Gastroesophageal sphincter (tissue), 4 donors: ENCODE measurements around the gene KCNE1. TPM values are rescaled to one million over a fixed set of nuclear protein-coding genes. Genes with fewer than 3 reads are reported as not detected.

ENCODE experiments used
- ATAC-seq: fragments of 150-250 bp; one replicate; pipeline ENCODE4 v1.9.1; 2016; ENCODE audit warnings: mild to moderate bottlenecking, moderate library complexity
- H3K27ac ChIP-seq, 4 donors: fragments of 200-600 bp; sonication (generic) in 3 of 4; 1 replicate in 3 of 4; 2 replicates in 1 of 4; pipeline ENCODE4 v1.5.1; 2016 to 2019
- H3K27me3 ChIP-seq: fragments of 200-600 bp; sonication (generic); one replicate; pipeline ENCODE4 v1.5.1; 2019
- H3K36me3 ChIP-seq, 2 donors: fragments of 200-600 bp; sonication (generic); one replicate each; pipeline ENCODE4 v1.5.1; 2019; ENCODE audit warnings: control low read depth in 1 of 2
- H3K4me1 ChIP-seq, 3 donors: fragments of 200-600 bp; sonication (generic); 1 replicate in 2 of 3; 2 replicates in 1 of 3; pipeline ENCODE4 v1.5.1; 2016 to 2019; ENCODE audit warnings: control low read depth in 2 of 3
- H3K4me3 ChIP-seq, 2 donors: fragments of 200-600 bp; sonication (generic); one replicate each; pipeline ENCODE4 v1.5.1; 2019; ENCODE audit warnings: mild to moderate bottlenecking in 1 of 2, moderate library complexity in 1 of 2
- H3K9me3 ChIP-seq, 3 donors: fragments of 200-600 bp; sonication (generic); one replicate each; pipeline ENCODE4 v1.5.1; 2017 to 2019; ENCODE audit warnings: control low read depth in 2 of 3
- EP300 ChIP-seq: sonication (generic); formaldehyde crosslinking; IDR thresholded peaks from one replicate; pipeline ENCODE4 v1.6.1; 2017; ENCODE audit warnings: antibody characterized with exemption, mild to moderate bottlenecking
- POLR2A ChIP-seq, 2 donors: fragments of 450-650 bp; IDR thresholded peaks; one replicate each; pipeline ENCODE4 v1.6.1; 2017; ENCODE audit warnings: antibody characterized with exemption in 2 of 2, mild to moderate bottlenecking in 2 of 2, moderate library complexity in 1 of 2
- POLR2AphosphoS5 ChIP-seq: sonication (generic); formaldehyde crosslinking; IDR thresholded peaks from one replicate; pipeline ENCODE4 v1.6.1; 2017; ENCODE audit warnings: antibody characterized with exemption
- WGBS, 2 donors: methylation state at CpG; one replicate each; pipeline ENCODE4 v1.1.5; 2018; ENCODE audit warnings: low coverage in 1 of 2; 5-methylcytosine and 5-hydroxymethylcytosine counted together
- total RNA-seq, 4 donors: library from RNA; depleted of rRNA; stranded (reverse); fragments of >200 nt; gene quantifications; one replicate each; pipeline ENCODE4 v1.1.0, GENCODE V29; 2016
- TF ChIP-seq, protein P1 (sequence below), 4 experiments: fragments of 200-600 bp in 2 of 4; fragments of 450-650 bp in 2 of 4; sonication (generic) in 1 of 4; IDR thresholded peaks; one replicate each; pipeline ENCODE4 v1.5.1; 2017 to 2019; ENCODE audit warnings: antibody characterized with exemption in 4 of 4, mild to moderate bottlenecking in 2 of 4, moderate library complexity in 2 of 4

KCNE1 gene
- total RNA-seq, 4 donors from 2014 or later = 0.64 to 6.4 (median 3.0) TPM

DNA sequence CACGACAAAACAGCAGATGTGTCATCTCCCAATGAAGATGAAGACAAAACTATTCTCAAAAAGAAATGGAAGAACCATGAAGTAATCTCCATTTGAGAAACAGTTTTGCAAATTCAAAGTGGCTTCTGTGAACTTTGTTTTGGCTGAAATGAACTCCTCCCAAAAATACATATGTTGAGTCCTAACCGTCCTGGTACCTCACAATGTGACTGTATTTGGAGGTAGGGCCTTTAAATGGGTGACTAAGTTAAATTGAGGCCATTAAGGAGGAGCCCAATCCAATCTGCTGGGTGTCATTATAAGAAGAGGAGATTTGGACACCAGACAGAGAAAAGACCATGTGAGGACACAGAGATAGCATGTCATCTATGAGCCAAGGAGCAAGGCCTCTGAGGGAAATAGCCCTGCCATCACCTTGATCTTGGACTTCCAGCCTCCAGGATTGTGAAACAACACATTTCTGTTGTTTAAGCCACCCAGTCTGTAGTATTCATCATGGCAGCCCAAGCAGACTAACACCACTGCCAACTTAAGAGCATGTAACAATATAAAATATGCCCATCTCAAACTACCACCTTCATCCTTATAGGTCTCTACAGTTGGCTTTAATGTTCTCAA is 38.3 kb upstream of the KCNE1 start:
- Histone ChIP-seq H3K9me3 (no peaks in the 10 kb centered on the region), H3K36me3 (no peaks in the 10 kb centered on the region), H3K27ac (no peak overlapping the region), H3K4me3 (no peak overlapping the region), H3K4me1 (peaks cover 2 to 37% (median 9%) of the 10 kb centered on the region in 3 donors), H3K27me3 (no peaks in the 10 kb centered on the region)
- WGBS, 2 donors = 91 to 97% methylated on average over 1 to 2 of the region's 2 CpGs
- TF ChIP-seq, protein P1, sequence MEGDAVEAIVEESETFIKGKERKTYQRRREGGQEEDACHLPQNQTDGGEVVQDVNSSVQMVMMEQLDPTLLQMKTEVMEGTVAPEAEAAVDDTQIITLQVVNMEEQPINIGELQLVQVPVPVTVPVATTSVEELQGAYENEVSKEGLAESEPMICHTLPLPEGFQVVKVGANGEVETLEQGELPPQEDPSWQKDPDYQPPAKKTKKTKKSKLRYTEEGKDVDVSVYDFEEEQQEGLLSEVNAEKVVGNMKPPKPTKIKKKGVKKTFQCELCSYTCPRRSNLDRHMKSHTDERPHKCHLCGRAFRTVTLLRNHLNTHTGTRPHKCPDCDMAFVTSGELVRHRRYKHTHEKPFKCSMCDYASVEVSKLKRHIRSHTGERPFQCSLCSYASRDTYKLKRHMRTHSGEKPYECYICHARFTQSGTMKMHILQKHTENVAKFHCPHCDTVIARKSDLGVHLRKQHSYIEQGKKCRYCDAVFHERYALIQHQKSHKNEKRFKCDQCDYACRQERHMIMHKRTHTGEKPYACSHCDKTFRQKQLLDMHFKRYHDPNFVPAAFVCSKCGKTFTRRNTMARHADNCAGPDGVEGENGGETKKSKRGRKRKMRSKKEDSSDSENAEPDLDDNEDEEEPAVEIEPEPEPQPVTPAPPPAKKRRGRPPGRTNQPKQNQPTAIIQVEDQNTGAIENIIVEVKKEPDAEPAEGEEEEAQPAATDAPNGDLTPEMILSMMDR (IDR thresholded peaks at IDR 0.05) = no peak
- no peak for TF ChIP-seq POLR2A (IDR thresholded peaks at IDR 0.05)
- no peak for TF ChIP-seq POLR2AphosphoS5
- no peak for TF ChIP-seq EP300
- no peak for ATAC-seq

DNA sequence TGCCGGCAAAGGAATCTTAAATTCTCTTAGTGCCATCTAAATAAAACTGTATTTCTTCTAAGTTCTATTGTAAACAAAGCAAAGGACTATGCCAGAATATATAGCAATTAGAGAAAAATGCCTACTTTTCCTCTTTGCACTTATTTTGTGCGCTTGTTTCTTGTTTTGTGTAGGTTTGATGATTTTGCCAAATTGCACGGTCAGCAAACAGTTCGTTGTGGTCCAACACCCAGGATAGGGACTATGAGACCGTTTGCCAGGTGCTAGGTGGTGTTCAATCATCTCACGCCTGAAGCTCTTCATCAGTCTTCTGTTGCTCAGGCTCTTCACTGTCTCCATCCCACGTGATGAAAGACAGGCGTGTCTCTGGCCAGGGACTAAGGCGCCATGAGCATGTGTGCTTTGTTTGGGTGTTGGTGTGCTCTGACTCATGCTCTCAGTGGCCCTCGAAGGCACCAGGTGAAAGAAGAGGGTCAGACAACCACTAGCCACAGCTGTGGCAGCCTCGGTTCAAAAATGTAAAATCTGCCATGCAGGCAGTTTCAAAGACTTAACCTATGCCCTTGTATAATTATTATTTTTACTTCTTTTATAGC is 36.9 kb upstream of the KCNE1 start:
- Histone ChIP-seq H3K36me3 (no peaks in the 10 kb centered on the region), H3K27ac (no peak overlapping the region), H3K4me1 (peaks cover 2 to 50% (median 14%) of the 10 kb centered on the region in 3 donors), H3K27me3 (no peaks in the 10 kb centered on the region), H3K9me3 (no peaks in the 10 kb centered on the region), H3K4me3 (no peak overlapping the region)
- TF ChIP-seq POLR2AphosphoS5 (no peak), EP300 (no peak), POLR2A (IDR thresholded peaks at IDR 0.05) (no peak)
- TF ChIP-seq, protein P1 (IDR thresholded peaks at IDR 0.05) = no peak
- no peak for ATAC-seq
- WGBS, 2 donors = 73 to 87% methylated on average over 8 to 9 of the region's 11 CpGs

DNA sequence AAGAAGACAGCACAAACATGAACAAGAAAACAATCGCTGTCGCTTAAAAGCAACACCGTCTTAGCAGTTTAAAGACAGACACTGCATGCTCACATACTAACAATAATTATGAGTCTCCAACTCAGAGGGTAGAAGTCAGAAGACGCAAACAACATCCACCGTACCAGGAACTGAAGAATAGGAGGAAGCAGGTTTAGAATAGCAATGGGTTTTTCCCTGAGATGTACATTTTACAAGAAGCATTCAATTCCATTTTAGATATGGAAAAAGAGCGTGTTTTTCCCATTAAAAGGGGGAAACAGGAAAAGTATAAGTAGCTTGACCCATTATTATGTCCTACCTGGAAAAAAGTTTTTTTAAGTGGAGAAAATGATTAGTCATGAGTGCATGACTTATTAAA is 34.5 kb upstream of the KCNE1 start:
- TF ChIP-seq POLR2A (IDR thresholded peaks at IDR 0.05) (no peak), POLR2AphosphoS5 (no peak), EP300 (no peak)
- TF ChIP-seq, protein P1 (IDR thresholded peaks at IDR 0.05) = no peak
- Histone ChIP-seq H3K4me3 (no peak overlapping the region), H3K36me3 (no peaks in the 10 kb centered on the region), H3K27ac (peak overlapping the region in 3 of 4 donors; percentile 65 to 76 (median 74)), H3K9me3 (no peaks in the 10 kb centered on the region), H3K27me3 (no peaks in the 10 kb centered on the region), H3K4me1 (peaks cover 0 to 37% (median 9%) of the 10 kb centered on the region in 3 donors)
- ATAC-seq = no peak
- WGBS, 2 donors = 74 to 83% methylated on average over 4 to 6 of the region's 6 CpGs

DNA sequence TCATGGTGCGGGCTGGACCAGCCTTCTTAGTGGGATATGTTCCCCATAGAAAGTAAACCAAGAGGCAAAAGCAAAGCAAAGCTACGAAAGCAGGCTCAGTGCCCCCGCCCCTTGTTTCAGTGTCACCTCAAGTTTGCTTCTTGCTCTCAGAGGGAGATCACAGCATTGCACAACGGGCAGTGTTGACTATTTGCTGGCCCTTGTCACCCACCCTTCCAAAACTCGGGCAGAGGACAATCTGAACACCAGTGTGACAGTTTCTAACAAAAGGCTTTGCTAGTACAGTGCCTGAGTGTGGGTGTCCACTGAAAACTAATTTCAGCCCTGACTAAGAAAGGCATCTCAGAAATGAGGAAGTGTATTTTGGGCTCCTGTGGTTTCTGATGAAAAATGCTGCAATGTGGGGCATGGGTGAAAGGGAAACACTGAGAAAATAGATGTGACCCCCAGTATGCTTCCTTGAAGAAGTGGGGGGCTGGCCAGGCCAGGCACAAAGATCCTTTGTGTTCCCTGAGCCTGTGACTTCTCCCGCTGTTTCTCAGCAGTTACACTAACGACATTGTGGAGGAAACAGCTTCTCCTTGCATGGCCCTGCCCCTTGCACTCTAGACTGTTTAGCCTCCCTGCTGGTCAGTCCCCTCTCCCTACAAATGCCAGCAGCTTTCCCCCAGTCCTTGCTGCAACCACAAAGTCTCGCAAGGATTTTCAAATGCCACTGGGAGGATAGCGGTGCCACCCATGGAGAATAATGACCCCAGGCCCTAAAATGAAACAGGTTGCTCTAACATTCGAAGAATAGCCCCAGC is 33.3 kb upstream of the KCNE1 start:
- peak; percentile 78 for ATAC-seq
- H3K27ac ChIP-seq = peak overlapping the region in 3 of 4 donors; percentile 74 to 80 (median 76)
- WGBS, 2 donors = 41 to 60% methylated on average over 4 to 9 of the region's 10 CpGs
- peaks cover 0 to 37% (median 9%) of the 10 kb centered on the region in 3 donors for H3K4me1 ChIP-seq
- H3K9me3 ChIP-seq = no peaks in the 10 kb centered on the region
- TF ChIP-seq POLR2AphosphoS5 (peak; percentile 34), EP300 (no peak), POLR2A (IDR thresholded peaks at IDR 0.05) (no peak)
- H3K36me3 ChIP-seq = no peaks in the 10 kb centered on the region
- no peaks in the 10 kb centered on the region for H3K27me3 ChIP-seq
- no peak overlapping the region for H3K4me3 ChIP-seq

DNA sequence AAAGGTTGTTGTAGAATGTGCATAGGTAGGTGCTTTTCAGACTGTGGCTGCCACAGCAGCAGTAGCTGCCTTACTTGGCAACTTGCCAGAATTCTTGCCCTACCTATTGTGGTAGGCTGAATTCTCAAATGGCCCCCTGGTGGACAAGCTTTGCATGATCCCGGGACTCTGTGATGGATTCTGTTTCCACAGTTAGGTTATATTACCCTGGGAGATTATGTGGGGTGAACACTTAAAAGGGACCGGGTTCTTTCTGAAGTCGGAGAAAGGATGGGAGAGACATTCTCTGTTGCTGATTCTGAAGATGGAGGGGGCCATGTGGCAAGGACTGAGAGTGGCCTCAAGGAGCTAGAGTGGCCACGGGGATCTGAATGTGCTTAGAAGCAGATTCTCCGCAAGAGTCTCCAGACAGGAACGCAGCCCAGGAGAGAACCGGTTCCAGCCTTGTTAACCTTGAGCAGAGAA is 32.1 kb upstream of the KCNE1 start:
- no peaks in the 10 kb centered on the region for H3K9me3 ChIP-seq
- ATAC-seq = peak; percentile 38
- peak overlapping the region in 3 of 4 donors; percentile 74 to 80 (median 76) for H3K27ac ChIP-seq
- no peak overlapping the region for H3K4me3 ChIP-seq
- H3K36me3 ChIP-seq = no peaks in the 10 kb centered on the region
- WGBS, 2 donors = 100% methylated on average over 5 of the region's 7 CpGs; no CpG with 5 or more reads in 1 of the 2 donors
- H3K4me1 ChIP-seq = peaks cover 0 to 42% (median 9%) of the 10 kb centered on the region in 3 donors
- no peak for TF ChIP-seq POLR2A (IDR thresholded peaks at IDR 0.05)
- TF ChIP-seq POLR2AphosphoS5 = peak; percentile 26
- TF ChIP-seq, protein P1 (IDR thresholded peaks at IDR 0.05) = peak; percentile 13 to 59 (median 56)
- no peaks in the 10 kb centered on the region for H3K27me3 ChIP-seq
